ENCODE results near the gene RAPGEF6. TPM values are rescaled to one million over a fixed set of nuclear protein-coding genes. Genes with fewer than 3 reads are reported as not detected.
A peak's percentile ranks its signal among the peaks of the same experiment; 100 is the strongest.
"Not testable (repeated sequence)": the region's sequence is repeated elsewhere in the genome, so short reads cannot be mapped to it uniquely, and the experiment has no call there.

Gene RAPGEF6
- total RNA-seq, 1 donor from 2014 or later = 66.5 TPM

DNA sequence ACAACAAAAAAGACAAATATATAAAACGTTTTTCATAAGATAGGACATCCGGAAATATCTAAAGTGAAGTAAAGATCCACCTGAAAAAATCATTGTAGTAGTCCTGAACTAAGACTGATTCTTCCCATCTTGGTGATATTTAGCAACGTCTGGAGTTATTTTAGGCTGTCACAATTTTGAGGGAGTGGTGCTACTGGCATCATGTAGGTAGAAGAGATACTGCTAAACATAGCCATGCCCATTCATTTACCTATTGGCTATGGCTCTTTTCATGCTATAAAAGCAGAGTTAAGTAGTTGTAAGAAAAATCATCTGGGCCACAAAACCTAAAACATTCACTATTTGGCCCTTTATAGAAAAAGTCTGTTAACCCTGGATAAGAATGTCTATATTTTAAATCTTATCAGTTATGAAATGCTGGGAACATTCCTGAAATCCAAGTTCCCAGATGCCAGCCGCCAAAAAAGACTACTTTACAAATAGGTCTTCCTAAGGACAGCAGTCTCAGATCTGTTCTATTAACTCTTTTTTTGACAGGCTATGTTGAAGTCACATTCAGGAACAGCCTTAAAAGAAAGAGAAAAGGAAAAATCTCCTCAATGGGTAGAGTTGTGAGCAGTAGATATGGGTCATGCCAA, 27.0 kb downstream of the RAPGEF6 start:
- DNase-seq = no peak

GRCh38 chr5:131607418-131607817, 27.6 kb downstream of the RAPGEF6 start:
- DNase-seq = no peak

DNA sequence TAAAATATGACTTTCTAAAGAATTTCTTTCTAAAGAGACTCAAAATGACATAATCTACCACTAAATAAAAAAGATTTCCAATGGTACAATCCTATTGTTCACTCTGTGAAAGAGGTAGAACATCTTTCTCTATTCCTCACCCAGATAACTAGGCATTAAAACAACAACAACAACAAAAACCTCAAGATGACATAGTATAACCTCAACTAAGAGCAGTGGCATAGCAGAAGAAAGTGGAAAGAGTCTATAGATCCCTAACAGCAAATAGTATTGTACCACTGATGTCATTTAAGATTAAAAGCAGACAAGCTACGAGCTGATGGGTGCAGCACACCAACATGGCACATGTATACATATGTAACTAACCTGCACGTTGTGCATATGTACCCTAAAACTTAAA, 29.9 kb downstream of the RAPGEF6 start:
- DNase-seq = no peak

- DNase-seq = no peak
These were observed 39.7 kb downstream of the RAPGEF6 start for GRCh38 chr5:131595088-131596033.

- no peak for DNase-seq
These were observed 41.1 kb downstream of the RAPGEF6 start for GRCh38 chr5:131593921-131594320.

DNA sequence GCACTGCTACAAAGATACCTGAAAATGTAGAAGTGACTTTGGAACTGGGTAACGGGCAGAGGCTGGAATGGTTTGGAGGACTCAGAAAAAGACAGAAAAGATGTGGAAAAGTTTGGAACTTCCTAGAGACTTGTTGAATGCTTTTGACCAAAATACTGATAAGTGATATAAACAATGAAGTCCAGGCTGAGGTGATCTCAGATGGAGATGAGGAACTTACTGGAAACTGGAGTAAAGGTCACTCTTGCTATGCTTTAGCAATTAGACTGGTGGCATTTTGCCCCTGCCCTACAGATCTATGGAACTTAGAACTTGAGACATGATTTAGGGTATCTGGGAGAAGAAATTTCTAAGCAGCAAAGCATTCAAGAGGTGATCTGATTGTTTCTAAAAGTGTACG, 41.6 kb downstream of the RAPGEF6 start:
- DNase-seq = not testable (repeated sequence)

GRCh38 chr5:131589510-131590348, 45.3 kb downstream of the RAPGEF6 start:
- DNase-seq = peak; percentile 72

GRCh38 chr5:131587541-131587940, 47.5 kb downstream of the RAPGEF6 start:
- DNase-seq = no peak

GRCh38 chr5:131581702-131582101, 53.3 kb downstream of the RAPGEF6 start:
- no peak for DNase-seq

- no peak for DNase-seq
These were observed 54.9 kb downstream of the RAPGEF6 start for GRCh38 chr5:131579917-131580671.

GRCh38 chr5:131575660-131576227, 59.3 kb downstream of the RAPGEF6 start:
- no peak for DNase-seq

- DNase-seq = no peak
These were observed 63.3 kb downstream of the RAPGEF6 start for GRCh38 chr5:131571669-131572168.

DNA sequence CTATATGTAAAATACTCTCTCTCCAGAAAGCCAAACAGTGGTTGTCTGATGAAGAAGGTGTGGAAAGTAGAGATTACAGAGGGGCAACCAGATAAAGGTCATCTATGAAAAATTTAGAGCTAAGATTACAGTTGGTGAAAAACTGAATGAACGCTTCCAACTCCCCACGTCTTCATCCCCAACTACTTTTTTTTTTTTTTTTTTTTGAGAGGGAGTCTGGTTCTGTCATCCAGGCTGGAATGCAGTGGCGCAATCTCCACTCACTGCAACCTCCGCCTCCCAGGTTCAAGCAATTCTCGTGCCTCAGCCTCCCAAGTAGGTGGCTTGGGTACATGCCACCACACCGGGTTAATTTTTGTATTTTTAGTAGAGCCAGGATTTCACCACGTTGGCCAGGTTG, 64.3 kb downstream of the RAPGEF6 start:
- DNase-seq = no peak

GRCh38 chr5:131564229-131564652, 70.8 kb downstream of the RAPGEF6 start:
- no peak for DNase-seq

DNA sequence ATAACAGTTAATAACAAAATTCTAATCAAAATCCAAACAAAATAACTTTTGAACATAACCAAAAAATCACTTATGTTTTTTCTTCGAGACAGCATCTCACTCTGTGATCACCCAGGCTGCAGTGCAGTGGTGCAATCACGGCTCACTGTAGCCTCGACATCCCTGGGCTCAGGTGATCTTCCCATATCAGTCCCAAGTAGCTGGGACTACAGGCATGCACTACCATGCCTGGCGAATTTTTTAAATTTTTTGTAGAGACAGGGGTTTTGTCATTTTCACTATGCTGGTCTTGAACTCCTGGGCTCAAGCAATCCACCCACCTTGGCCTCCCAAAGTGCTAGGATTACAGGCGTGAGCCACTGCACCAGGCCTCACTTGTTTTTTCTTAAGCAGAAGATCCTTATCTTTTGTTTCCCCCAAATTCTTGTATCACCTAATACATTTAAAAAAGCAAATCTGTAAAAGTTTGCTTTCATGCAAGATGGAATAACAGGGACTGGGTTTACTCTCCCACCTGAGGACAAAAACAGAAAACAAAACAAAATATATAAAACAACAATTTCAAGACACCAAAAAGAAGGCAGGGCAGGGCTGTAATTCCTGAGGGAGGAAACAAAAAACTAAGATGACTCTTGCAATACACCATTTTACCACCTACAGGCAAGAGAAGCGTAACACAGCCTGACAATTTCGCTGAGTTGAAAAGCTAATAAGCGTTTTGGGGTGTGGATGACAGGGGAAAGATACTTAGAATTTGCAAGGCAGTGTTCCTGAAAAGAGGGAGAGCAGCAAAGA, 71.4 kb downstream of the RAPGEF6 start:
- no peak for DNase-seq

DNA sequence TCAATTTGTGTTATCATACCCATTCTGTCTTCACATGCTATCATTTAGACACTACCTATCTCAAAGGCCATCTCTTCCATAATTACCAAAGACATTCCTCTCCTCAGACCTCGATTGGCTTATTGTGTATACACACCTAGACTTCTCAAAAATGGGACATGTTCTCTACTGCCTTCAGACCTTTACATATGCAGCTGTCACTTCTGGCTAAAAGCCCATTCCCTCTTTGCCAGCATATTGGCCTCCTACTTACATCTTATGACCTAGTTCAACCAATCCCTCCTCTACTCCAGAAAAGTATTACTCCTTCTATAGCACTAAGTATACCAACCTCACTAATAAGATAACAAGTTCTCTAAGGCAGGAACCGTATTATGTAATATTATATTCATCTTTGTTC, 84.4 kb downstream of the RAPGEF6 start:
- no peak for DNase-seq

DNA sequence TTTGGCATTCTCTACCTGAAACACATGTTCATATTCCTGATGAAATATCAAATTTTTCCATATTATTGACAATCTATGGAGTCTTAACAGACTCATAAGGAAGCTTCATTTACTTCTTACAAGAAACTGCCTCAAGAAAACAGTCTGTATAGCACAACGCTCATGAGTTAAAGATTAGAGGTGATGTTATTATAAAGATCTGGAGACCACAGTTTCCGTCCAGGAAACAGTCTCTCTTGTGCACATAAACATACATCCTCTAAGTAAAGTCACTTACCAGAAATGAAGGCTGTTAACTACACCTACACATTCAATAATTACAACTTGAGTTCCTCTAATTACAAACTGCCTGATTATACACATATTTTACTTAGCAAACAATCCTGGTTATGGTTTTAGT, 86.9 kb downstream of the RAPGEF6 start:
- DNase-seq = no peak

- DNase-seq = no peak
These were observed 89.2 kb downstream of the RAPGEF6 start for GRCh38 chr5:131545845-131546244.

GRCh38 chr5:131542723-131543122, 92.3 kb downstream of the RAPGEF6 start:
- DNase-seq = no peak

DNA sequence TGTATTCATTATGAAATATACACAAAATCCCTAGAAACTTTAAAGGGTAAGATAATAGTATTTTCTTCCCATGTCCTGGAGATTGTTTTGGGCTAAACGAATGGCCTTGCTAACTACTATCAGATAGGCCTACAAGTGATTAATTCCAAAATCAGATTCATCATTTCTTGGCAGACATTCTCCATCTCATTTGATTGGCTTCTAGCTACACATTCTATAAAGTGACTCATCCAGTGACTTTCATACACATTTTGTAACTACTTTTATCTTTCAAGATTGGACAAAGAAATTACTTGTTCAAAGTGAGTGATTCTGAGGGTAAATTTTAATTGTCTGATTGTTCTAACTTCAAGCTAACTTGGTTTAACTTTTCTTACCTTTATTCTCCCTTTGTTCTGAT, 93.3 kb downstream of the RAPGEF6 start:
- DNase-seq = no peak

Measured in tongue (tissue), 2 donors.